Osteoblast (primary cell): ENCODE data around the gene POU4F3. TPM values are rescaled to one million over a fixed set of nuclear protein-coding genes. Genes with fewer than 3 reads are reported as not detected.

ENCODE experiments used
- DNase-seq: peaks from one replicate; pipeline ENCODE4 v3.0.0; 2011; ENCODE audit warnings: low spot score, mixed read lengths; ENCODE audit not compliant: insufficient read length; ENCODE audit errors: missing footprints
- H2AFZ ChIP-seq: 2 replicates; pipeline ENCODE4 v1.6.0; 2011; ENCODE audit warnings: mild to moderate bottlenecking, low read length
- H3K27ac ChIP-seq: 2 replicates; pipeline ENCODE4 v1.5.1; 2011; ENCODE audit warnings: mild to moderate bottlenecking, low read depth, low read length, moderate library complexity
- H3K27me3 ChIP-seq: 2 replicates; pipeline ENCODE4 v1.6.0; 2012; ENCODE audit warnings: mild to moderate bottlenecking, control low read depth, inconsistent platforms, low read length, moderate library complexity; ENCODE audit not compliant: insufficient read depth
- H3K36me3 ChIP-seq: 2 replicates; pipeline ENCODE4 v1.5.1; 2011; ENCODE audit warnings: mild to moderate bottlenecking, low read length, control low read depth, moderate library complexity; ENCODE audit not compliant: insufficient read depth
- H3K4me1 ChIP-seq: 2 replicates; pipeline ENCODE4 v1.5.1; 2011; ENCODE audit warnings: mild to moderate bottlenecking, low read length, control low read depth, moderate library complexity; ENCODE audit not compliant: insufficient read depth
- H3K4me2 ChIP-seq: 2 replicates; pipeline ENCODE4 v1.6.0; 2011; ENCODE audit warnings: mild to moderate bottlenecking, low read length; ENCODE audit not compliant: insufficient read depth
- H3K4me3 ChIP-seq: fragments of 200-600 bp; sonication (generic); 3 replicates; pipeline ENCODE4 v1.5.1; 2012; ENCODE audit warnings: mild to moderate bottlenecking, low read length, inconsistent platforms; ENCODE audit not compliant: insufficient read depth
- H3K79me2 ChIP-seq: 2 replicates; pipeline ENCODE4 v1.6.0; 2012; ENCODE audit warnings: mild to moderate bottlenecking, low read length, control low read depth, inconsistent platforms; ENCODE audit not compliant: insufficient read depth
- H3K9me3 ChIP-seq: 2 replicates; pipeline ENCODE4 v1.5.1; 2011; ENCODE audit warnings: low read depth, low read length, control low read depth
- H4K20me1 ChIP-seq: 2 replicates; pipeline ENCODE4 v1.6.0; 2012; ENCODE audit warnings: mild to moderate bottlenecking, low read length, control low read depth; ENCODE audit not compliant: insufficient read depth
- CTCF ChIP-seq: IDR thresholded peaks from 2 replicates; pipeline ENCODE4 v1.5.1; 2011; ENCODE audit warnings: mild to moderate bottlenecking, low read depth, low read length, moderate library complexity; ENCODE audit errors: extremely low read depth
- total RNA-seq: library from RNA; depleted of rRNA; stranded (reverse); fragments of >200 nt; gene quantifications from 2 replicates; pipeline ENCODE4 v1.2.3, GENCODE V29; 2012

Gene POU4F3
- total RNA-seq, 1 donor, result under 0.01 TPM

DNA sequence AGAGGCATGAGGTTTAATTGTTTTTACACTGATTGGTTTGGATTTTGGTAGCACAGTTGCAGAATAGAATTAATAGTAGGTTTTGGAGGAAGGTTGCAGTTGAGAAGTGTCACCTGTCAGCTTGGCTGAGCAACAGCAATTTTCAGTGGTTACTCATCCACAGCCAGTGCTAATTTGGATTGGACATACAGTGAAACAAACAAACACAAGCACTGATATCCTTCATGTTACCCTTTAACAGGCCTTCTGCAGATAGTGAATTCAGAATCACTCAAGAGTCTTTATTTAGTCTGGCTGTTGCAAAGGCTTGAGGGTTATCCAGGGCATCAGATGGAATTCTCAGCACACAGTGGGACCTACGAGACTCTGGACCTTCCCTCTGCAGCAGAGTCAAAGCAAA is 31.8 kb upstream of the POU4F3 start:
- Histone ChIP-seq H2AFZ (no peak overlapping the region), H3K36me3 (no peaks in the 10 kb centered on the region), H3K4me1 (no peaks in the 10 kb centered on the region), H3K27me3 (peaks cover 10% of the 10 kb centered on the region), H3K4me2 (no peak overlapping the region), H3K27ac (no peak overlapping the region), H3K9me3 (no peaks in the 10 kb centered on the region), H4K20me1 (no peaks in the 10 kb centered on the region), H3K4me3 (no peak overlapping the region), H3K79me2 (no peaks in the 10 kb centered on the region)
- DNase-seq, result no peak
- no peak for TF ChIP-seq CTCF

- Histone ChIP-seq H3K36me3 (no peaks in the 10 kb centered on the region), H2AFZ (no peak overlapping the region), H3K4me3 (no peak overlapping the region), H3K4me2 (no peak overlapping the region), H3K79me2 (no peaks in the 10 kb centered on the region), H3K9me3 (no peaks in the 10 kb centered on the region), H3K27ac (no peak overlapping the region), H4K20me1 (no peaks in the 10 kb centered on the region), H3K27me3 (peaks cover 10% of the 10 kb centered on the region), H3K4me1 (no peaks in the 10 kb centered on the region)
- DNase-seq, result no peak
- no peak for TF ChIP-seq CTCF
Observed at GRCh38 chr5:146307796-146308195, 30.8 kb upstream of the POU4F3 start.

DNA sequence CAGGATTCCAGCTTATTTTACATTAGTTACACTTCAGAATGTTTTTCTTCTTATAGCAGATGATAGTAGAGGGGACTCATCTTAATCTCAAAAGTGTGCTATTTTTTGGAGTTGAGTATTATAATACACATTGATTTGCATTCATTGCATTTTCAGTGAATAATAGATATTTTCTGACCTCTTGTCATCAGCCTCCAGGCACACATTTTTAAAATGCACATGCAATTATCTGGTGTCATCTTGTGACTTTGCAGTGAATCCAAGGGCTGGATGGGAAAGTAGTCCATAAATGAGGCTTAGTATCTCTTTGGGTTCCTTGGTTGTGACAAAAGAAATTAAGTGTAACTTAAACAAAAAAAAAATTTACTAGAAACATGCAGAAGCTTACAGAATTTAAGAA is 28.1 kb upstream of the POU4F3 start:
- H3K79me2 ChIP-seq, result no peaks in the 10 kb centered on the region
- TF ChIP-seq CTCF, result no peak

GRCh38 chr5:146311278-146311677 is 27.4 kb upstream of the POU4F3 start:
- DNase-seq, result no peak
- H3K27ac ChIP-seq, result no peak overlapping the region
- H3K36me3 ChIP-seq, result no peaks in the 10 kb centered on the region
- no peaks in the 10 kb centered on the region for H3K9me3 ChIP-seq
- TF ChIP-seq CTCF, result no peak
- no peaks in the 10 kb centered on the region for H3K4me1 ChIP-seq
- H3K4me2 ChIP-seq, result no peak overlapping the region
- H3K27me3 ChIP-seq, result peaks cover 3% of the 10 kb centered on the region
- H2AFZ ChIP-seq, result no peak overlapping the region
- no peaks in the 10 kb centered on the region for H4K20me1 ChIP-seq
- H3K4me3 ChIP-seq, result no peak overlapping the region
- no peaks in the 10 kb centered on the region for H3K79me2 ChIP-seq

More for the DNA sequence above, 28.1 kb upstream of the POU4F3 start:
- Histone ChIP-seq H3K4me2 (no peak overlapping the region), H3K9me3 (no peaks in the 10 kb centered on the region), H3K4me3 (no peak overlapping the region), H3K36me3 (no peaks in the 10 kb centered on the region), H3K4me1 (no peaks in the 10 kb centered on the region), H2AFZ (no peak overlapping the region), H3K27ac (no peak overlapping the region), H3K27me3 (peaks cover 3% of the 10 kb centered on the region), H4K20me1 (no peaks in the 10 kb centered on the region)
- no peak for DNase-seq
